T-helper 2 cell (primary cell): ENCODE measurements around the gene CD36.

ENCODE experiments used
- DNase-seq, 5 experiments: peaks; one replicate each; pipeline versions ENCODE4 v3.0.0 to v3.0.0-alpha.2; 2012 to 2022

The CD36 gene

GRCh38 chr7:80708123-80708522 is 69.7 kb downstream of the CD36 start:
- DNase-seq: no peak

DNA sequence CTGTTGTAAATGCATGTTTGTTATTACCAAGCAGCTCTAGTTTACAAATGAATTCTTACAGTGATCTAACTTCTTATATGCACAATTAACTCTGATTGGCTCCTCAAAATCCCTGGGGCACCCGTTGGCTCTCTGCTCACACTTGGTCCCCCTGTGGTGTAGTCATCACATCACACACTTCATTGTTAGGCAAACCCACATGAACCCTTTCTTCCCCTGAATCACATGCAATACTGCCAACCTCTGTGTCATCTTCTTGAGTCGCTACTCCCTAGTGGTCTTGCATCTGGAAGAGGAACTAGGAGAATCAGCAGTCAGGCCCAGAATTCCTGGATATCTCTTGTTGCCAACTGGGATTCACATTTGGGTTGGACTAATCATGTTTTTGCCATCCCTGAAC is 73.1 kb downstream of the CD36 start:
- DNase-seq: no peak

DNA sequence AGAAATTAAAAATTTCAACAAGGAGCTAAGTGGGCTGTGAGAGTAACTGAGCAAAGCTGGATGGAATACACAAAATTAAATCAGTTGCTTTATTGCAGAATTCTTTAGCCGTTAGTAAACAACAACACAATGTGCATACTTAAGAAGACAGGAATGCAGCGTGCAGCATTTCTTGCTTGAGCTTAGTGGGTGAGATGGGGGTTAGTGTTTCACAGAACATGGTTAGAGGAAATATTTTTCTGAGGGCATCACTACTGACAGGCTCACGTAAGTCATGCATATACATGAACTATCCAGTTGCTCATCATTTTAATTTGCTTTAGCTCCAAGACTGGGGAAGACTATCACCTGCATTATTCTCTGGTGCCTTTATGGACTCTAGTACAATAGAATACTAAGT is 80.8 kb downstream of the CD36 start:
- no peak for DNase-seq

DNA sequence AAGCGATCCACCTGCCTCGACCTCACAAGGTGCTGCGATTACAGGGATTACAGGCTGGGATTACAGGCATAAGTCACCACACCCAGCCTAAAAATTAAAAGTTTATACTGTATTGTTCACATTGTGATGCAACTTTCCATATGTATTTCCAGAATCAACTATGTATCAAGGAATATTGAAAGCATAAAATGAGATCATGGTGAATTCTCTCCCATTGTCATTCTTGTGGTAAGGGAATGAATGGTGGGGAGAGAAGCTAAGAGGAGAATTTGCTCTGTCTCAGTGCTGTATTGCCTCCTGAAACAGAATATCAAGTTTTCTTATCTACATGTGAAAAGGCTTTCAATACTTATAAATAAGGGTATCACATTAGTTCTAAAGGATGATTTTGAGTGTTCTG is 81.7 kb downstream of the CD36 start:
- DNase-seq: no peak

- no peak for DNase-seq
Measured at GRCh38 chr7:80721883-80722615, 83.6 kb downstream of the CD36 start.

GRCh38 chr7:80722616-80723195 is 84.3 kb downstream of the CD36 start:
- DNase-seq: no peak

DNA sequence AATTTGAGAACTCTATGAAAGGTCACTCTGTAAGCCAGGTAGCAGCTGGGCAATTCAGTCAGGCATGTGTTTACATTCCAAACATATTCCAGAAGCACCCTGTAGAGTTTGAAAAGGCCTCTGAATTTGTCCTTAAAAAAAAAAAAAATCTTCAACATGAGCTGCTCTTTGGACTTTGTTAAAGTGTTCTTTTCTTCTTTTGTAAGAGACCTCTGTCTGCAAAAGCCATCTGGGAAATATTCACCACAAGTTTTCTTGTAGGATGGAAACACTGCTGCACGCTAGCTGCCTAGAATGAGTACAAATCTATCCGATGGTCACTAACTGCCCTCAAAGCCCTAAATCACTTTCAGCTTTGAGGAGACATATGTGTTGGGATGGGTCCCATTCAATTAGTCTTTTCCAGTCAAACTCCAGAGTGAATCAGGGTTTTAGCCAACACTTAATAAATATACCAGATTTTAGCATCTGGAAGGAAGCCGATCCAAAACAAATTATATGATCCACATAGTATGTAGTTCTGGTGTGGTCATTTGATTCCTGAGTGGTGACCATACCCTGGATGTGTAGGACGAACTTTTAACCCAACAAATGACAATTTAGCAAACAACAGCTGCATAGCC is 85.9 kb downstream of the CD36 start:
- DNase-seq: no peak

DNA sequence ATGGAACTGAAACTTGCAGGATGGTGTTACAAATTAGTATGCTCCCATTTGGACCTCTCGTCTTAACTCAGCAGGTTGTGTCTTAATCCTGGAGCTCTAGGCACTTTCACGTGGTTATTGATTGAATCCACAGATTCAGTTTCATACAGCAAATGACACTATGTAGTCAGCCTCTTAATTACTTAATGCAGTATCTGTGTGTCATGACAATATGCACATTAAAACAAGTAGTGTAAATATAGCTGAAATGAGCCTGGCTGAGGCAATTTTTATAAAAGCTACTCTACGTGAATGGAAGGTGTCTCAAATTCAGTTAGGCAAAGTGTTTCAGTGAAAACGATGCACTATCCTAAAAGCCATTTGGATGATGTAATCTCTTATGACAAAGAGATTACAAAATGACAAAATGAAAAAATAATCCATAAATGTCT is 86.8 kb downstream of the CD36 start:
- DNase-seq: no peak
